Hypothalamus (tissue), 51 donors: Measurements from ENCODE around the gene HNF1B.
"Not testable (repeated sequence)": the region's sequence is repeated elsewhere in the genome, so short reads cannot be mapped to it uniquely, and the experiment has no call there.

ENCODE experiments used
- DNase-seq, 51 donors: peaks; one replicate each; lab custom pipeline; 2025; lab: John Stamatoyannopoulos, UW

The HNF1B gene

GRCh38 chr17:37744961-37745800 is at the start of gene HNF1B:
Gene HNF1B, minus strand, starts transcription at chr17:37745059. Its CDS starts 175 bp downstream, at chr17:37744884.
- no peak for DNase-seq

GRCh38 chr17:37792787-37793186 is 47.9 kb upstream of the HNF1B start:
- DNase-seq = no peak

GRCh38 chr17:37791447-37792399 is 46.9 kb upstream of the HNF1B start:
- no peak for DNase-seq

GRCh38 chr17:37789771-37790541 is 45.1 kb upstream of the HNF1B start:
- DNase-seq = no peak

- no peak for DNase-seq
Measured at GRCh38 chr17:37789021-37789565, 44.2 kb upstream of the HNF1B start.

GRCh38 chr17:37788526-37788925 is 43.7 kb upstream of the HNF1B start:
- DNase-seq = no peak

- DNase-seq = peak in 25 of 51 donors; percentile 0 to 45 (median 17)
Measured at GRCh38 chr17:37787055-37787757, 42.3 kb upstream of the HNF1B start.

GRCh38 chr17:37786481-37786880 is 41.6 kb upstream of the HNF1B start:
- no peak for DNase-seq

GRCh38 chr17:37782460-37782859 is 37.6 kb upstream of the HNF1B start:
- not testable (repeated sequence) for DNase-seq

- DNase-seq = no peak
Measured at GRCh38 chr17:37781451-37781850, 36.6 kb upstream of the HNF1B start.

GRCh38 chr17:37779554-37779953 is 34.7 kb upstream of the HNF1B start:
- no peak for DNase-seq

- no peak for DNase-seq
Measured at GRCh38 chr17:37774504-37774903, 29.6 kb upstream of the HNF1B start.

GRCh38 chr17:37772982-37773381 is 28.1 kb upstream of the HNF1B start:
- no peak for DNase-seq

- DNase-seq = peak in 12 of 51 donors; percentile 0 to 21 (median 2)
Measured at GRCh38 chr17:37770631-37771518, 26.0 kb upstream of the HNF1B start.

GRCh38 chr17:37769050-37769449 is 24.2 kb upstream of the HNF1B start:
- DNase-seq = no peak

GRCh38 chr17:37768438-37768837 is 23.6 kb upstream of the HNF1B start:
- no peak for DNase-seq

GRCh38 chr17:37766971-37767370 is 22.1 kb upstream of the HNF1B start:
- no peak for DNase-seq

GRCh38 chr17:37764383-37764782 is 19.5 kb upstream of the HNF1B start:
- no peak for DNase-seq

- DNase-seq = no peak
Measured at GRCh38 chr17:37762666-37763065, 17.8 kb upstream of the HNF1B start.
